ENCODE measurements around the gene IL2RG. TPM values are rescaled to one million over a fixed set of nuclear protein-coding genes. Genes with fewer than 3 reads are reported as not detected.

Gene IL2RG
- total and polyA plus RNA-seq, 10 of the 15 experiments (the other 5 are each of a cell fraction or from before 2014, with no cell fraction given), result 63.9 to 686 (median 183) TPM

- WGBS (ENCODE audit: insufficient coverage, insufficient replicate concordance, low lambda C conversion rate, missing lambda C conversion rate), result 77% methylated on average over 6 of the region's 6 CpGs
- no peaks in the 10 kb centered on the region for H4K20me1 ChIP-seq (ENCODE audit: control insufficient read depth, insufficient read depth)
- ChIA-PET SMC1A (ENCODE audit: uncharacterized antibody, unreplicated experiment) (no interaction called here), RAD21 (ENCODE audit: unreplicated experiment) (no interaction called here), CTCF (interaction anchor here (1.0 kb wide), 1 partner anchor 174 kb away, joined by 6 read pairs; the partner anchor contains the start of gene NONO), POLR2A (interaction anchor here (1.4 kb wide), 1 partner anchor 9 kb away, joined by 9 read pairs; the partner anchor contains the start of gene MED12)
- ATAC-seq (0 out of 3 replicates have a peak, but pooled peaks have one; percentile 6), FAIRE-seq (no peak), DNase-seq (ENCODE audit: low read depth, low spot score) (no peak)
- peaks cover 14% of the 10 kb centered on the region for H3K4me1 ChIP-seq (ENCODE audit: control insufficient read depth, insufficient read depth, low read length)
- BruUV-seq (replicated peaks), result no TSS peak
- H3K4me3 ChIP-seq, result peak overlapping the region; percentile 84
- no peaks in the 10 kb centered on the region for H3K27me3 ChIP-seq (replicated peaks in 1 of 2; ENCODE audit: control insufficient read depth in 2 of 2, insufficient read depth in 2 of 2, low read length in 1 of 2)
- peak overlapping the region; percentile 58 for H3K4me2 ChIP-seq (ENCODE audit: control insufficient read depth, insufficient read depth)
- peaks cover 49% of the 10 kb centered on the region for H3K79me2 ChIP-seq (ENCODE audit: control insufficient read depth, insufficient read depth, low read length)
- H3K36me3 ChIP-seq (ENCODE audit: control insufficient read depth in 2 of 2, insufficient read depth in 2 of 2, low read length in 1 of 2), result no peaks in the 10 kb centered on the region; a peak in 1 of 4 replicates
- no peaks in the 10 kb centered on the region; the same call in 2 of the 3 replicates for H3K9me3 ChIP-seq (replicated peaks; ENCODE audit: control insufficient read depth, insufficient read depth, low read length)
- intact Hi-C loops (cut with micrococcal nuclease; ENCODE audit: unreplicated experiment) (no loop called here), in situ Hi-C loops (cut with MboI) (no loop called here)
- no peak overlapping the region for H2AFZ ChIP-seq (ENCODE audit: control insufficient read depth, low read depth, low read length)
- H3K27ac ChIP-seq (ENCODE audit: control insufficient read depth, insufficient read depth), result 0 out of 2 replicates have a peak overlapping the region, but pooled peaks have one; percentile 14
- TF ChIP-seq CREM (IDR thresholded peaks at IDR 0.05; ENCODE audit: low read depth) (no peak), CTCF (IDR thresholded peaks at IDR 0.05 in 2 of 3, conservative IDR thresholded peaks at IDR 0.05 in 1 of 3; ENCODE audit: control insufficient read depth in 2 of 3, extremely low read depth in 1 of 3, insufficient read depth in 1 of 3, low read depth in 3 of 3, low read length in 3 of 3) (0 out of 6 replicates have a peak, but pooled peaks of 2 of the 3 experiments have one; percentile 0 to 17)
- H3K9ac ChIP-seq (ENCODE audit: control insufficient read depth, insufficient read depth, low read length), result peak overlapping the region; percentile 73
These were observed 2.3 kb downstream of the IL2RG start for GRCh38 chrX:71109051-71109450.

DNA sequence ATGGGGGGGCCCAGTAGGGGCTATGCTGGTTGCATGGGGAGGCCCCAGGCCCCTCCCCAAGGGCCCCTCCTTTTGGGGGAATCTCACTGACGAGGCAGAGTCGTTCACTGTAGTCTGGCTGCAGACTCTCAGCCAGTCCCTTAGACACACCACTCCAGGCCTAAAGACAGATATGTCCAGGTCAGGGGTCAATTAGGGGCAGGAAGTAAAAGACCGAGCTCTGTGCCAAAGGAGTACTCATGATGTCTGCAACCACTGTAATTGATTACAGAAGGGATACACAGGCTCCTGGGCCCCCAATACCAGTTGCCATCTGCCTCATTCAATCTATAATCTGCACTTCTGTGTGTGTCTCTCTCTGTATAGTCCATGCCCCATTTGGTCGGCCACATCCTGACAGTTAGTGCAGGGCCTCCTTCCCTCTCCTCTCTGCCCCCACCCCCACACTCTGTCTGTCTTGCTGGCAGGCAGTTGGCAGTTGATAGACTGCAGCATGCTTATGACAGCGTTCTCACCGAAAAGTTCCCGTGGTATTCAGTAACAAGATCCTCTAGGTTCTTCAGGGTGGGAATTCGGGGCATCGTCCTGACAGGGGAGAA is 3.5 kb downstream of the IL2RG start:
- Histone ChIP-seq H3K4me2 (ENCODE audit: control insufficient read depth, insufficient read depth) (peak overlapping the region; percentile 58), H3K27me3 (replicated peaks in 1 of 2; ENCODE audit: control insufficient read depth in 2 of 2, insufficient read depth in 2 of 2, low read length in 1 of 2) (no peaks in the 10 kb centered on the region), H3K4me1 (ENCODE audit: control insufficient read depth, insufficient read depth, low read length) (peaks cover 10% of the 10 kb centered on the region), H3K79me2 (ENCODE audit: control insufficient read depth, insufficient read depth, low read length) (peaks cover 49% of the 10 kb centered on the region), H3K36me3 (ENCODE audit: control insufficient read depth in 2 of 2, insufficient read depth in 2 of 2, low read length in 1 of 2) (no peaks in the 10 kb centered on the region; a peak in 1 of 4 replicates), H4K20me1 (ENCODE audit: control insufficient read depth, insufficient read depth) (no peaks in the 10 kb centered on the region), H3K9ac (ENCODE audit: control insufficient read depth, insufficient read depth, low read length) (no peak overlapping the region), H3K27ac (ENCODE audit: control insufficient read depth, insufficient read depth) (no peak overlapping the region), H2AFZ (ENCODE audit: control insufficient read depth, low read depth, low read length) (no peak overlapping the region), H3K9me3 (replicated peaks; ENCODE audit: control insufficient read depth, insufficient read depth, low read length) (no peaks in the 10 kb centered on the region; the same call in 2 of the 3 replicates), H3K4me3 (peak overlapping the region; percentile 84; the same call in 1 of the 2 replicates)
- DNase-seq (ENCODE audit: low read depth, low spot score), result no peak
- CTCF ChIA-PET, result interaction anchor here (0.7 to 1.1 kb wide), 2 partner anchors 10 to 257 kb away, joined by 3 to 4 read pairs; partner anchors contain the start of gene MED12
- intact Hi-C loops (cut with micrococcal nuclease; ENCODE audit: unreplicated experiment), result no loop called here
- SMC1A ChIA-PET (ENCODE audit: uncharacterized antibody, unreplicated experiment), result no interaction called here
- RAD21 ChIA-PET (ENCODE audit: unreplicated experiment), result no interaction called here
- in situ Hi-C loops (cut with MboI), result no loop called here
- FAIRE-seq, result no peak
- POLR2A ChIA-PET, result interaction anchor here (1.4 kb wide), 1 partner anchor 10 kb away, joined by 3 read pairs; no protein-coding TSS in a partner anchor
- BruUV-seq (replicated peaks), result no TSS peak
- ATAC-seq, result 0 out of 3 replicates have a peak, but pooled peaks have one; percentile 3
- whole genome bisulfite sequencing (ENCODE audit: insufficient coverage, insufficient replicate concordance, low lambda C conversion rate, missing lambda C conversion rate), result 63% methylated on average over 9 of the region's 9 CpGs
- TF ChIP-seq NR2F1 (conservative IDR thresholded peaks at IDR 0.05) (peak; percentile 65), BCLAF1 (IDR thresholded peaks at IDR 0.05) (no peak), ZNF207 (IDR thresholded peaks at IDR 0.05; ENCODE audit: borderline replicate concordance) (no peak), CEBPB (IDR thresholded peaks at IDR 0.05; ENCODE audit: borderline replicate concordance in 1 of 2, low read depth in 2 of 2, low read length in 2 of 2) (no peak), ASH2L (IDR thresholded peaks at IDR 0.05; ENCODE audit: borderline replicate concordance, low read depth) (no peak), NFXL1 (IDR thresholded peaks at IDR 0.05; ENCODE audit: borderline replicate concordance) (no peak), EZH2 (IDR thresholded peaks at IDR 0.05; ENCODE audit: borderline replicate concordance, control insufficient read depth, low read depth, low read length) (no peak), TAF1 (IDR thresholded peaks at IDR 0.05; ENCODE audit: borderline replicate concordance, low read depth, low read length) (no peak)

Measured in GM12878 (cell line).